ENCODE measurements around the gene CENPP.

DNA sequence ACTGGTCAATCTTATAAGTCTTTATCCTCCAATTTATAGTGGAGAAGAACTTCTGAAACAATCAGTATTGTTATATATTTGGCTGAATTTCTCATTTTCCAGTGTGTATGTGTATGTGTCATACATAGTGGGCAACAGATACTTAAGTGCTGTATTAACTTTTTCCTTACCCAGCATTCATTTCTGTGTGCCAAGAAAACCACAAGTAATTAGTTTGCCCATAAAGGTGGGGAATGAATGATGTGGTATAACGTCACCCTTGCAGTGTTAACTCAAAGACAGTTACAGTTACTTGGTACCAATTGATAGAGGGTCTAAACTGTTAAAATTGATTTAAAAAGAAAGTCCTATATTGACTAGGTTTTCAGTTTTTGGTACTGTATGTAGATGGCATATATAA, 76.6 kb downstream of the CENPP start:
- TF ChIP-seq POLR2AphosphoS5 (IDR thresholded peaks at IDR 0.05; ENCODE audit: low read depth, low read length) (no peak), POLR2A (IDR thresholded peaks at IDR 0.05; ENCODE audit: low read depth, low read length) (no peak)
